Endothelial cell of umbilical vein (primary cell): ENCODE results near the gene GTF2F1. TPM values are rescaled to one million over a fixed set of nuclear protein-coding genes. Genes with fewer than 3 reads are reported as not detected.

Source experiments
- BruUV-seq: library from RNA; stranded (reverse); fragments of 400-500 nt; replicated peaks from 2 replicates; lab custom pipeline; 2021; lab: Mats Ljungman, UMichigan
- CTCF ChIA-PET: fragments of 300-600, 350-600 bp; sonication (Branson Sonifier 250); formaldehyde crosslinking; loops from one replicate; lab custom pipeline; 2021; ENCODE audit warnings: antibody characterized with exemption, inconsistent platforms; lab: Charles Lee
- POLR2A ChIA-PET: fragments of 300-600, 350-600 bp; sonication (Branson Sonifier 250); formaldehyde crosslinking; loops from one replicate; lab custom pipeline; 2021; ENCODE audit warnings: antibody characterized with exemption, inconsistent platforms; lab: Charles Lee
- DNase-seq: peaks from one replicate; pipeline ENCODE4 v3.0.0-alpha.2; 2011; ENCODE audit warnings: low read depth, low spot score
- FAIRE-seq: peaks from 2 replicates; lab custom pipeline; 2011; peaks lifted over from hg19 to GRCh38; lab: Jason Lieb, UNC
- H2AFZ ChIP-seq: 2 replicates; pipeline ENCODE4 v1.6.0; 2012; ENCODE audit warnings: low read depth, low read length, control low read depth, inconsistent platforms
- H3K27ac ChIP-seq: 2 replicates; pipeline ENCODE4 v1.5.1; 2011; ENCODE audit warnings: low read depth, mild to moderate bottlenecking, control low read depth, low read length, moderate library complexity; ENCODE audit not compliant: insufficient read depth
- H3K27me3 ChIP-seq, 2 experiments: 2 replicates each; pipeline versions ENCODE4 v1.6.0 to v1.6.1; 2011; ENCODE audit warnings: low read length in 2 of 2, mixed read lengths in 1 of 2; ENCODE audit not compliant: control insufficient read depth in 2 of 2, insufficient read depth in 2 of 2
- H3K36me3 ChIP-seq, 2 experiments: 2 replicates in 1 of 2; 3 replicates in 1 of 2; pipeline ENCODE4 v1.5.1; 2011; ENCODE audit warnings: low read length in 2 of 2, mild to moderate bottlenecking in 1 of 2, moderate library complexity in 1 of 2; ENCODE audit not compliant: control insufficient read depth in 2 of 2, insufficient read depth in 2 of 2; ENCODE audit errors: extremely low read depth in 1 of 2
- H3K4me1 ChIP-seq: 3 replicates; pipeline ENCODE4 v1.5.1; 2011; ENCODE audit warnings: mild to moderate bottlenecking, low read length; ENCODE audit not compliant: control insufficient read depth, insufficient read depth; ENCODE audit errors: extremely low read depth
- H3K4me2 ChIP-seq: 2 replicates; pipeline ENCODE4 v1.6.1; 2011; ENCODE audit warnings: low read length, control low read depth, mixed read lengths; ENCODE audit not compliant: insufficient read depth
- H3K4me3 ChIP-seq, 3 experiments: fragments of 200-600 bp in 1 of 3; sonication (generic), shearing (Covaris generic) in 1 of 3; replicated peaks in 1 of 3; 2 replicates each; pipeline ENCODE4 v1.5.1; 2011 to 2016; ENCODE audit warnings: control low read depth in 3 of 3, low read length in 3 of 3, mild to moderate bottlenecking in 2 of 3, inconsistent platforms in 1 of 3, low read depth in 1 of 3, moderate library complexity in 1 of 3; ENCODE audit not compliant: insufficient read depth in 1 of 3
- H3K79me2 ChIP-seq: 2 replicates; pipeline ENCODE4 v1.6.0; 2012; ENCODE audit warnings: low read length, inconsistent platforms; ENCODE audit not compliant: control insufficient read depth, insufficient read depth
- H3K9ac ChIP-seq: replicated peaks from 2 replicates; pipeline ENCODE3; 2011; ENCODE audit warnings: low read length, control low read depth; ENCODE audit not compliant: insufficient read depth; ENCODE audit errors: extremely low read depth
- H3K9me1 ChIP-seq: replicated peaks from 3 replicates; pipeline ENCODE4 v1.6.0; 2011; ENCODE audit warnings: mild to moderate bottlenecking, low read length; ENCODE audit not compliant: control insufficient read depth, insufficient read depth; ENCODE audit errors: extremely low read depth
- H3K9me3 ChIP-seq: replicated peaks from 2 replicates; pipeline ENCODE4 v1.5.1; 2012; ENCODE audit warnings: low read length, inconsistent platforms; ENCODE audit not compliant: control insufficient read depth, insufficient read depth
- H4K20me1 ChIP-seq: replicated peaks from 2 replicates; pipeline ENCODE3; 2011; ENCODE audit warnings: mild to moderate bottlenecking, low read length; ENCODE audit not compliant: control insufficient read depth, insufficient read depth; ENCODE audit errors: extremely low read depth
- EZH2 ChIP-seq: IDR thresholded peaks from 2 replicates; pipeline ENCODE4 v1.6.1; 2012; ENCODE audit warnings: borderline replicate concordance, low read depth, mild to moderate bottlenecking, moderate library complexity, low read length, inconsistent platforms; ENCODE audit not compliant: severe bottlenecking
- FOS ChIP-seq: IDR thresholded peaks from 2 replicates; pipeline ENCODE4 v1.6.1; 2011; ENCODE audit warnings: mild to moderate bottlenecking, low read length, moderate library complexity, borderline replicate concordance; ENCODE audit not compliant: insufficient read depth
- JUN ChIP-seq: IDR thresholded peaks from 2 replicates; pipeline ENCODE4 v1.6.1; 2011; ENCODE audit warnings: borderline replicate concordance, low read depth; ENCODE audit not compliant: insufficient read length, insufficient read depth
- MYC ChIP-seq: IDR thresholded peaks from one replicate; pipeline ENCODE4 v1.6.1; 2011; ENCODE audit warnings: mild to moderate bottlenecking, low read depth, low read length
- POLR2A ChIP-seq: IDR thresholded peaks from 2 replicates; pipeline ENCODE4 v1.6.1; 2012; ENCODE audit warnings: low read depth, mild to moderate bottlenecking, control low read depth, low read length
- POLR2AphosphoS5 ChIP-seq: IDR thresholded peaks from 2 replicates; pipeline ENCODE4 v1.6.1; 2012; ENCODE audit warnings: low read depth, mild to moderate bottlenecking, control low read depth, low read length, moderate library complexity; ENCODE audit not compliant: insufficient read depth
- dilution Hi-C: fragments of 300-500 bp; cut with MboI; formaldehyde crosslinking; loops from one replicate; pipeline ENCODE4 v1.15.0; 2019; ENCODE audit warnings: low sequenced_read_pairs; ENCODE audit not compliant: extremely low pct_ligation_motif_present
- intact Hi-C: fragments of 100-400 bp; cut with micrococcal nuclease; formaldehyde crosslinking; loops from one replicate; pipeline ENCODE4 v1.10.0; 2022
- polyA plus RNA-seq, 4 experiments: library from polyadenylated mRNA; depleted of rRNA in 3 of 4; stranded (reverse) in 3 of 4; unstranded in 1 of 4; fragments of >200 nt; gene quantifications; 2 replicates each; pipeline versions ENCODE4 v1.2.1 to v1.2.3, GENCODE V29; 2011 to 2012; ENCODE audit warnings: missing spikeins in 1 of 4
- total RNA-seq: library from RNA; stranded (reverse); gene quantifications from 2 replicates; pipeline ENCODE4 v1.2.3, GENCODE V29; 2021
- TF ChIP-seq, protein P1 (sequence below): IDR thresholded peaks from 2 replicates; pipeline ENCODE4 v1.6.1; 2011; ENCODE audit not compliant: insufficient read depth, insufficient read length

The GTF2F1 gene
- total and polyA plus RNA-seq, 2 donors (not counting 3 experiments of a cell fraction or from before 2014, with no cell fraction given): 44.8 to 56.4 TPM

- TF ChIP-seq JUN (no peak), MYC (no peak)
- Histone ChIP-seq H4K20me1 (no peaks in the 10 kb centered on the region), H3K36me3 (peaks cover 3 to 5% of the 10 kb centered on the region in 2 experiments), H3K4me3 (no peak overlapping the region), H3K9me3 (no peaks in the 10 kb centered on the region), H2AFZ (no peak overlapping the region), H3K27me3 (no peaks in the 10 kb centered on the region), H3K4me2 (no peak overlapping the region), H3K9ac (no peak overlapping the region), H3K27ac (no peak overlapping the region), H3K9me1 (no peaks in the 10 kb centered on the region), H3K79me2 (no peaks in the 10 kb centered on the region), H3K4me1 (no peaks in the 10 kb centered on the region)
- no TSS peak for BruUV-seq
- dilution Hi-C loops: no loop called here
- POLR2A ChIA-PET: no interaction called here
- DNase-seq (no peak), FAIRE-seq (no peak)
- intact Hi-C loops: no loop called here
- CTCF ChIA-PET: interaction anchor here (1.0 kb wide), 1 partner anchor 283 kb away, joined by 3 read pairs; no protein-coding TSS in a partner anchor
These were observed 16.4 kb upstream of the GTF2F1 start for GRCh38 chr19:6409346-6409745.

GRCh38 chr19:6406401-6406800 is 13.4 kb upstream of the GTF2F1 start:
- H3K36me3 ChIP-seq: no peaks in the 10 kb centered on the region
- H3K9ac ChIP-seq: no peak overlapping the region
- ChIA-PET CTCF (no interaction called here), POLR2A (no interaction called here)
- H2AFZ ChIP-seq: no peak overlapping the region
- no peak overlapping the region for H3K27ac ChIP-seq
- no peaks in the 10 kb centered on the region for H3K27me3 ChIP-seq
- no peak overlapping the region for H3K4me2 ChIP-seq
- no peaks in the 10 kb centered on the region for H3K79me2 ChIP-seq
- FAIRE-seq: no peak
- no peak overlapping the region for H3K4me3 ChIP-seq
- no peaks in the 10 kb centered on the region for H3K4me1 ChIP-seq
- H4K20me1 ChIP-seq: no peaks in the 10 kb centered on the region
- dilution Hi-C loops (no loop called here), intact Hi-C loops (no loop called here)
- no peaks in the 10 kb centered on the region for H3K9me1 ChIP-seq
- H3K9me3 ChIP-seq: no peaks in the 10 kb centered on the region
- TF ChIP-seq POLR2A (no peak), FOS (no peak), POLR2AphosphoS5 (no peak), EZH2 (no peak), JUN (no peak)
- TF ChIP-seq, protein P1, sequence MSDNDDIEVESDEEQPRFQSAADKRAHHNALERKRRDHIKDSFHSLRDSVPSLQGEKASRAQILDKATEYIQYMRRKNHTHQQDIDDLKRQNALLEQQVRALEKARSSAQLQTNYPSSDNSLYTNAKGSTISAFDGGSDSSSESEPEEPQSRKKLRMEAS: no peak
- no peak for DNase-seq
- no TSS peak for BruUV-seq
